NCI-H1105 (cell line): ENCODE measurements around the gene CDC42BPA.
"Not testable (repeated sequence)": the region's sequence is repeated elsewhere in the genome, so short reads cannot be mapped to it uniquely, and the experiment has no call there.

Experiments used
- DNase-seq: peaks from one replicate; lab custom pipeline; 2025; lab: John Stamatoyannopoulos, UW

The CDC42BPA gene, protein sequence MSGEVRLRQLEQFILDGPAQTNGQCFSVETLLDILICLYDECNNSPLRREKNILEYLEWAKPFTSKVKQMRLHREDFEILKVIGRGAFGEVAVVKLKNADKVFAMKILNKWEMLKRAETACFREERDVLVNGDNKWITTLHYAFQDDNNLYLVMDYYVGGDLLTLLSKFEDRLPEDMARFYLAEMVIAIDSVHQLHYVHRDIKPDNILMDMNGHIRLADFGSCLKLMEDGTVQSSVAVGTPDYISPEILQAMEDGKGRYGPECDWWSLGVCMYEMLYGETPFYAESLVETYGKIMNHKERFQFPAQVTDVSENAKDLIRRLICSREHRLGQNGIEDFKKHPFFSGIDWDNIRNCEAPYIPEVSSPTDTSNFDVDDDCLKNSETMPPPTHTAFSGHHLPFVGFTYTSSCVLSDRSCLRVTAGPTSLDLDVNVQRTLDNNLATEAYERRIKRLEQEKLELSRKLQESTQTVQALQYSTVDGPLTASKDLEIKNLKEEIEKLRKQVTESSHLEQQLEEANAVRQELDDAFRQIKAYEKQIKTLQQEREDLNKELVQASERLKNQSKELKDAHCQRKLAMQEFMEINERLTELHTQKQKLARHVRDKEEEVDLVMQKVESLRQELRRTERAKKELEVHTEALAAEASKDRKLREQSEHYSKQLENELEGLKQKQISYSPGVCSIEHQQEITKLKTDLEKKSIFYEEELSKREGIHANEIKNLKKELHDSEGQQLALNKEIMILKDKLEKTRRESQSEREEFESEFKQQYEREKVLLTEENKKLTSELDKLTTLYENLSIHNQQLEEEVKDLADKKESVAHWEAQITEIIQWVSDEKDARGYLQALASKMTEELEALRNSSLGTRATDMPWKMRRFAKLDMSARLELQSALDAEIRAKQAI (N-terminal part only)

DNA sequence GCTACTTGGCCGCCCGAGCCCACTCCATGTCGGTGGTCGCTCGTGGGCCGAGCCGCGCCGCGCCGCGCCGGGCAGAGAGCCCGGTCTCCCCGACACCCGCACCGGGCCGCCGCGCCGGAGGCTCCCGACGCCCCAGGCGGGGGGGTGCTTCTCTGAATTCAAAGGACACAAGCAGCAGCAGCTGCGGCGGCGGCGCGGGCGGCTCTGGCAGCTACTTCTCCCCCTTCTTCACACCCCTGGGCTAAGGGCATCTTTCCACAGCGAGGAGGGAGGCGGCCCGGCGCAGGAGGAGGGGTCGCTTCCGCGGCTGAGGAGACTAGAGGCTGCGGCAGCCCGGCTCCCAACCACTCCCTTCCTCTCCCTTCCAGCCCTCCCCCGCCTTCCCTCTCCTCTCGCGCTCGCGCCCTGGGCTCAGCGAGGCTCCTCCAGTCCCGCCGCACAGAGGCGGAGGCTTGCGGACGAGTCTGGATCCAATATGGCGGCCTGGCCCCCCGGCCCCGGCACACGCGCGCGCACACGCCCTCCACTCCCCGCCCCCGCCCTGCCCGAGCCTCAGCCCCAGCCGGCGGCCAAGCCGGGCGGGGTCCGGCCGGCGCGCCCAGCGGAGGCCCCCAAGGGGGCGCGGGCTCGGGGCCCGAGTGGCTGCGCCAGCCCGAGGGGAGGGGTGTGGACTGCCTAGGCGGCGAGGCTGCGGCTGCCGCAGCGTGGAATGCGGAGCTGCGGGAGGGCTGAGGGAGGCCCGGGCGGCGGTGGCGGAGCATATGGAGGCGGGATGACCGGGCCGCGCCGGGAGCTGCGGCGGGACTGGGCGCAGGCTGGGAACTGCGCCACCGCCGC, at the start of gene CDC42BPA:
Gene CDC42BPA (minus strand): TSS at position 477 of the 837 bp plus-strand sequence. CDS start 1,310 bp downstream, outside the sequence.
- peak; percentile 75 for DNase-seq

DNA sequence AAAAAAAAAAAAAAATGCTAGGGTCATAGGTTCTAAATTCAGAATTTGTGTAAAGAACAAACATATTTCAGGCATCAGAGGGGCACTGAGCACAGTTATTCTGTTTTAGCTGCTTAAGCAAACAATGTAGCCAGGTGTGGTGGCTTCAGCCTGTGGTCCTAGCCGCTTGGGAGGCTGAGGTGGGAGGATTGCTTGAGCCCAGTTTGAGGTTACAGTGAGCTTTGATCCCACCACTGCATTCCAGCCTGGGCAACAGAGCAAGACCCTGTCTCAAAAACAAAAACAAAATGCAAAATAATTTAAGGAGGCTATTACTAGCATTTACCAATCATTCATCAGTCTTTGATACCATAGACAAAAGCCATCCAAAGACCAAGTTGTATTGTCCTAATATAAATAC, 49.7 kb upstream of the CDC42BPA start:
- no peak for DNase-seq

DNA sequence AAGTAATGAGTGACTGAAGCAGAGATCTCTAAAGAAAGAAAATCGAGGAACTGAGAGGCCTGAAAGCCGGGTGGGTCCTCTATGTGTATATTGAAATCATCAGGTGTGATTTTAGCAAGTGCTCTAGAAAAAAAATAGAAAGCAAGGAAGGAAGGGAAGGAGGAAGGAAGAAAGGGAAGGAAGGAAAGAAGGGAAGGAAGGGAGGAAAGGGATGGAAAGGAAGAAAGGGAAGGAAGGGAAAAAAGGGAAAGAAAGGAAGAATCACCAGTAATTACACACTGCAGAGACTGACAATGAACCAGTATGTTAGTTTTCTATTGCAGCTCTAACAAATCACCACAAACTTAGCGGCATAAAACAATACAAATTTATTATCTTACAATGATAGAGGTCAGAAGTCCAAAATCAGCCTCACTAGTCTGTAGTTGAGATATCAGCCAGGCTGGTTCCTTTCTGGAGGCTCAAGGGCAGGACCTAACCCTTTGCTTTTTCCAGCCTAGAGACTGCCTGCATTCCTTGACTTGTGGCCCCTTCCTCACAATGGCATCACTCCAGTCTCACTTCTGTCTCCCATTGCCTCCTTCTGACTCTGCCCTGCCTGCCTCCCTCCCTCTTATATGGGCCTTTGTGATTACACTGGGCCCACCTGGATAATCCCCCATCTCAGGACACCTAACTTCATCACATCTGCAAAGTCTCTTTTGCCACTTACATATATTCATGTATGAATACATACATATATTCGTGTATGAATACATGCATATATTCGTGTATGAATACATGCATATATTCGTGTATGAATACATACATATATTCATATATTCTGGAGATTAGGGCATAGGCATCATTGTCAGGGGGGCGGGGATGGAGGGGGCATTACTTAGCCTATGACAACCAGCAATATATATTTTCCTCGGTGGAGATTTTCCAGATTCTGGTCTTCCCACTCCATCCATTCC, 47.5 kb upstream of the CDC42BPA start:
- no peak for DNase-seq

DNA sequence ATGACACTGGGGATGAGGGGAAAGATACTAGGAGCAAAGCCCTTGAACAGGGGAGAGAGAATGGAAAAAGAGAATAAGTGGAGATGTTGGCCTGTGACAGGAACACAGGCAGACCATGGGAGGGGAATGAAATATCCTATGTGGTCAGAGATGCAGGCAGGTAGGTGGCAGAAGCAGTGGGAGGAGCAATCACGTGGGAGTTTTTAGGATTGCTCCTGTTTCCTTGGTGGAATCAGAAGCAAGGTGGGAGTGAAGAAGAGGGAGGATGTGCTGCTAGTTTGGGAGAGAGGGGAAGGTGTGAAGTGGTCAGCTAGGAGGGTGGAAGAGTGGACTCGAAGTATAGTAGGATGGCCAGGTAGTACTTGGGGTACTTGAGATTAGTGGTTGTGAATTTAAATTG, 46.4 kb upstream of the CDC42BPA start:
- no peak for DNase-seq

DNA sequence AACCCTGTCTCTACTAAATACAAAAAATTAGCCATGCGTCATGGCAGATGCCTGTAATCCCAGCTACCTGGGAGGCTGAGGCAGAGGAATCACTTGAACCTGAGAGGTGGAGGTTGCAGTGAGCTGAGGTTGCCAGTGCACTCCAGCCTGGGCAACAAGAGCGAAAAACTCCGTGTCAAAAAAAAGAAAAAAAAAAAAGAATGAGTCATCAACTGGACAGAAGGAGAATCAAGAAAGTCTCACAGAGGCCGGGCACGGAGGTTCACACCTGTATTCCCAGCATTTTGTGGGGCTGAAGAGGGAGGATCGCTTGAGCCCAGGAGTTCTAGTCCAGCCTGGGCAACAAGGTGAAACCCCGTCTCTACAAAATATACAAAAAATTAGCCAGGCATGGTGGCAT, 45.5 kb upstream of the CDC42BPA start:
- DNase-seq = no peak

GRCh38 chr1:227362039-227362438, 43.7 kb upstream of the CDC42BPA start:
- no peak for DNase-seq

- no peak for DNase-seq
These were observed 39.6 kb upstream of the CDC42BPA start for GRCh38 chr1:227357927-227358302.

- no peak for DNase-seq
These were observed 39.1 kb upstream of the CDC42BPA start for GRCh38 chr1:227357171-227357926.

DNA sequence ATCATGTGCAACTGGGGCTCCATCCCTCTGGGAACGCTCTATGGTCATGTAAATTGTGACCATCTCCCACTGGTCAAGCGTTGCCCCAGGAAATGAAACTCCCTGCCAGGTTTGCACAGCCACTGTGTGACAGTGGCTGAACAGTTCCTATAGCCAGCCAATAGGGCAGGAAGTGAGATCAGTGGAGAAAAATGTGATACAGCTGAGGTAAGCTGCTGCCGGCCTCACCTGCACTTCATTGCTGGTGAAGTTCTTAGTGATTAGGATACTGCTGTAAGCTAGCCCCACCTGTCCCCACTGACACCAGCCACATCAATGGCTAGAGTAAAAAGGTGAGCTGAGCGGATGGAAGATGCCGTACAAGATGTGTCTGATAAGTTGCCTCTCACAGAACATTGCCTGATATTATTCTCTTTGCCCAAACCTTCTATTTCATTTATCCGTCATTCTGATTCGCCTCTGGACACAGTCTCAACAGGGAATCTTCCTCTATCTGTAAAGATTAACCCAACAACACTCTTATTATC, 38.4 kb upstream of the CDC42BPA start:
- no peak for DNase-seq

DNA sequence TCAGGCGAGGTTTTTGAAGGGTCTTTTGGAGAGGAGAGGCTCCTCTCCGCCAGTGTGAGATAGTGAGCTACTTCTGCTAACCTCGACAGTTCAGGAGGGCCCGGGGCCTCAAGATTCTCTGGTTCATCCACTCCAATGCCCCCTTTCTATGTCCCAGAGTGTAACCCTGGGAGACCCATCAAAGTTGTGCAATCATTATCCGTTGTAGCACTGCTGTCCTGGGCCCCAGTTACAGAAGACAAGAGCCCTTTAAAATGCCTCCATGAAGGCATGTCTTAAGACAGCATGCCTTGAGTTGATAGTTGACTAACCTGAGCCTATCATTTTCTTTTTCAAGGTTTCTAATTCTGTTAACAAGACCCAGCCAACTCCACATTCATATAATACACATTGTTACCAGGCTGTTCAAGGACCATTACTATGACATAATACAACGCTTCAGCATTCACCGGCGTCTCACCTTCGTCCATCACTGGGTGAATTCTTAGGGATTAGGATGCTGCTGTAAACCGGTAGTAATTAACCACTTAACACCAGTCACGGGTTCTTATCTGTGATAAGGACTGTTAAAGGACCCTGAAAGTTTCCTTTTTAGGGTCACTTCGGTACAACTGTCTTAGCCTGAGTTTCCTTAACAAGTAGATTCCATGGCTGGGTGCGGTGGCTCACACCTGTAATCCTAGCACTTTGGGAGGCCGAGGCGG, 37.4 kb upstream of the CDC42BPA start:
- no peak for DNase-seq

- no peak for DNase-seq
These were observed 34.9 kb upstream of the CDC42BPA start for GRCh38 chr1:227353186-227353585.

GRCh38 chr1:227352164-227352563, 33.9 kb upstream of the CDC42BPA start:
- DNase-seq = not testable (repeated sequence)

DNA sequence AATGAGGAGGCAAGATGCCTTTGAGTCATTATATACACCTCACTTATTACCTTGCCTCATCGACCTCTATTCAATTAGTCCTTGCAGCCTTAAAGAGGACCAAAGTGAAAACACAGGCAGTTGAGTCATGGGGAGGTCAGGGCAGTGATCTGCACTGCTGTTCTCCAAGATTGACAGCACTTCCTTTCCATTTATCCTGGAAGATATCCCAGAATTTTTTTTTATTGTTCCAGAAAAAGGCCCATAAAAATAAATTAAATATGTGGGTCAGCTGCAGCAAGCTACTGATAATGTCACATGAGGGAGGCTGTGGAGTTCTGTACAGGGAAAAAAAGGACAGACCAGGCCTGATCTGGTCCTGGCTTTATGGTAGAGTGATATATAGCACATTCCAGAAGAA, 33.2 kb upstream of the CDC42BPA start:
- DNase-seq = no peak

DNA sequence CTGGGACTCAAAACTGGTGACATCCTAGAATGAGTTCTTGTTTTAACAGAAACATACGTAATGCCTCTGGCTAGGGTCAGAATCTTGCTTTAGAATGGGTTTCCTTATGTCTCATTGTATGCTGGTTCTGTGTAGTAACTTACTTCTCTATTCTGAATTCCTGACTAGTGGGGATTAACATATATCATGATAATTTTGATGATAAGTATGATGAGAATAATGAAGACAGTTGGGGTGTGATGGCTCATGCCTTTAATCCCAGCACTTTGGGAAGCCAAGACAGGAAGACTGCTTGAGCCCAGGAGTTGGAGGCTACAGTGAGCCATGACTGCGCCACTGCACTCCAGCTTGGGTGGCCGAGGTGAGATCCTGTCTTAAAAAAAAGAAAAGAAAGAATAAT, 31.7 kb upstream of the CDC42BPA start:
- DNase-seq = no peak

- DNase-seq = no peak
These were observed 25.6 kb upstream of the CDC42BPA start for GRCh38 chr1:227343727-227344551.

DNA sequence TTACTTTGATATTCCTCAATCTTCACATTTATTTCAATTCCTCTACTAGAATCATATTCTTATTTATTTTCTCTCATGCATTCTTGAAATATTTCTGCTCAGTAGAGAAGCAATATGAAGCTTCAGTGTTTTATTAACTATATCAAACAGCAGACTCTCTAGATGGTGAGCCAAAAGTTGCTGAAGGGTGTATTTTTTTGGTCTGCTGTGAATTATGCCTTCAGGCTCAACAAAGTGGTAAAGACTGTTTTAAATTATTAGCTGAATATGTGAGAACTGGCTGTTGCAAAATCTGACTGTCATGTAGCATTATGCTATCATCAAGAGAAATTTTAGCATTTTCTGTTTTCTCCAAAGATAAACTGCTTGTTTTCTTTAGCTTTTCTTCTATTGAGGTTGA, 24.9 kb upstream of the CDC42BPA start:
- no peak for DNase-seq

GRCh38 chr1:227342075-227342829, 24.0 kb upstream of the CDC42BPA start:
- DNase-seq = no peak

DNA sequence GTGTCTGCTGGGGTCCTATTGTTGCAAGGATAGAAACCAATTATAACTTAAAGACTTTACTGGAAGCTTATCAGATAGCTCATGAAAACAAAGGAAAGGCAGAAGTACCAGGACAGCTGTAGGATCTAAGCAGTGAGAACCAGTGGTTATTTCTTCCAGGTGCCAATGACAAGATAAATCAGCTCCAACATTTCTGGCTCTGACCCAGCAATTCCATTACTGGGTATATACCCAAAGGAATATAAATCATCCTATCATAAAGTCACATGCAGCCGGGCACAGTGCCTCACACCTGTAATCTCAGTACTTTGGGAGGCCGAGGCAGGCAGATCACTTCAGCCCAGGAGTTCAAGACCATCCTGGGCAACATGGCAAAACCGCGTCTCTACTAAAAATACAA, 17.8 kb upstream of the CDC42BPA start:
- DNase-seq = not testable (repeated sequence)
